ENCODE data around the gene LGI4.

LGI4 gene

DNA sequence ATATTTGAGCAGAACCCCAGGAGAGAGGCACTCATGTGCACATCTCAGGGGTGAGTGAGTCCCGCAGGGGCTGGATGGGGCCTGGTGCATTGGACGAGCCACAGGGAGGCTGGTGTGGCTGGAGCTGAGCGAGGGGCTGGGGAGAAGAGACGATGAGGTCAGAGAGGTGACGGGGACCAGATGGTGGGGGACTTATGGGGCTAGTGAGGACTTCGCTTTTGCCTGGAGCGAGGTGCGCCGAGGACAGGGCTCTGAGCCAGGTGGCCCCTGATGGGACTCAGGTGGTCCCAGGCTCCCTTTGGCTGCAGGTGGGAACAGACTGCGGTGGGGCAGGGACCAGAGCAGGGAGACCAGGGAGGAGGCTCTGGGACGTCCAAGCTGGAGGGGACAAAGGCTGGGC, 26.1 kb downstream of the LGI4 start:
- TF ChIP-seq, protein P1, sequence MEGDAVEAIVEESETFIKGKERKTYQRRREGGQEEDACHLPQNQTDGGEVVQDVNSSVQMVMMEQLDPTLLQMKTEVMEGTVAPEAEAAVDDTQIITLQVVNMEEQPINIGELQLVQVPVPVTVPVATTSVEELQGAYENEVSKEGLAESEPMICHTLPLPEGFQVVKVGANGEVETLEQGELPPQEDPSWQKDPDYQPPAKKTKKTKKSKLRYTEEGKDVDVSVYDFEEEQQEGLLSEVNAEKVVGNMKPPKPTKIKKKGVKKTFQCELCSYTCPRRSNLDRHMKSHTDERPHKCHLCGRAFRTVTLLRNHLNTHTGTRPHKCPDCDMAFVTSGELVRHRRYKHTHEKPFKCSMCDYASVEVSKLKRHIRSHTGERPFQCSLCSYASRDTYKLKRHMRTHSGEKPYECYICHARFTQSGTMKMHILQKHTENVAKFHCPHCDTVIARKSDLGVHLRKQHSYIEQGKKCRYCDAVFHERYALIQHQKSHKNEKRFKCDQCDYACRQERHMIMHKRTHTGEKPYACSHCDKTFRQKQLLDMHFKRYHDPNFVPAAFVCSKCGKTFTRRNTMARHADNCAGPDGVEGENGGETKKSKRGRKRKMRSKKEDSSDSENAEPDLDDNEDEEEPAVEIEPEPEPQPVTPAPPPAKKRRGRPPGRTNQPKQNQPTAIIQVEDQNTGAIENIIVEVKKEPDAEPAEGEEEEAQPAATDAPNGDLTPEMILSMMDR (IDR thresholded peaks at IDR 0.05): no peak

DNA sequence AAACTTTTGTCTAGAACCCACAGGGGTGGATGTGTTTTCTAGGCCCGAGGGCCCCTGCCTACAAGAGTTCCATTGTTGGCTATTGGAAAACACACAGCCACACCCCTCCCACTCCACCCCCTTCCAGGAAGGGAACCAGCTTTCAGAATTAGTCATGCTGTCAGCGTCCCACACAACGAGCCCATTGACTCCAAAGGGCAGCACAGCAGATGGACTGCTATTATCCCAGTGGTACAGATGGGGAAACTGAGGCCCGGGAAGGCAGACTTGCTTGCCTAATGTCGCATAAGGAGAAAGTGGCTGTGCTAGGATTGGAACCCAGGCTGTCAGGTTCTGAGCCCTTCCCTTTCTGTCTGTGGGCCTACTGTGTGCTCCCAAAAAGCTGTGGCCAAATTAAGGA, 27.3 kb downstream of the LGI4 start:
- TF ChIP-seq, protein P1 (IDR thresholded peaks at IDR 0.05): no peak

DNA sequence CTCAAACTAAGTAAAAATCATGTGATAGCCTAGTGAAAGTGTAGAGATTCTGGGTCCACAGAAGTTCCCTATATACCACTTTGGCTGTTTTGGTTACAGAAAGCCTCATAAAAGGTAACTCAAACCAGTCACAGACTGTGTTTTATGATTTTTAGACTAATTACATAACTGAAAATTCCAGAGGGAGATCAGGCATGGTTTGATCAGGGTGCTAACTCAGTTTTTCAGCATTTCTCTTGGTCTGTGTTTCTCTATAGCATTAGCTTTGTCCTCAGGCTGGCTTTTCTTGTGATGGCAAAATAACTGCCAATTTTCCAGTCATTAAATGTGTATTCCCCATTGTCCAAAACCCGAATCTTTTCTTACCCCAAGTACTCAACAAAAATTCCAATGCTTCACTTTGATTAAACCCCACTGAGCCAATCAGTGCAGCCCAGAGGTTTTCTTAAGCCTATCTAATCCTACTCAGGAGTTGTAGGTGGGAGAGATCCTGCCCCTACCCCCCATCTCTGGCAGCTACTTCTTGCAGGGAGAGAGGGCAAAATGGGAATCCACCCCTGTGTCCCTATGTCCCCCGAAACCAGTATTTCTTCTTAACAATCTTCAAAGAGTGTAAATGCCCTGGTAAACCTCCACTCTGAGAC, 27.8 kb downstream of the LGI4 start:
- TF ChIP-seq, protein P1 (IDR thresholded peaks at IDR 0.05): no peak

DNA sequence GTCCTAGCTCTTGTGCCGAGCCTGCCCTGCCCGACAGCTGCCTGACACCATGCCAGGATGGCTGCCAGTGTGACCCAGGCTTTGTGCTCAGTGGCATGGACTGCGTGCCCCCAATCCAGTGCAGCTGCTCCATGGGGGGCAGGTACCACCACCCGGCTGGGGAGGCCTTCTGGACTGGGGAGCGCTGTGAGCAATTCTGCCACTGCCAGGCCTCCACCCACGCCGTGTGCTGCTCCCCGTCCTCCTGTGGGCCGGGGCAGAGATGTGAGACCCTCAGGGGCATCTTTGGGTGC, 28.6 kb downstream of the LGI4 start:
- TF ChIP-seq, protein P1 (IDR thresholded peaks at IDR 0.05): no peak

DNA sequence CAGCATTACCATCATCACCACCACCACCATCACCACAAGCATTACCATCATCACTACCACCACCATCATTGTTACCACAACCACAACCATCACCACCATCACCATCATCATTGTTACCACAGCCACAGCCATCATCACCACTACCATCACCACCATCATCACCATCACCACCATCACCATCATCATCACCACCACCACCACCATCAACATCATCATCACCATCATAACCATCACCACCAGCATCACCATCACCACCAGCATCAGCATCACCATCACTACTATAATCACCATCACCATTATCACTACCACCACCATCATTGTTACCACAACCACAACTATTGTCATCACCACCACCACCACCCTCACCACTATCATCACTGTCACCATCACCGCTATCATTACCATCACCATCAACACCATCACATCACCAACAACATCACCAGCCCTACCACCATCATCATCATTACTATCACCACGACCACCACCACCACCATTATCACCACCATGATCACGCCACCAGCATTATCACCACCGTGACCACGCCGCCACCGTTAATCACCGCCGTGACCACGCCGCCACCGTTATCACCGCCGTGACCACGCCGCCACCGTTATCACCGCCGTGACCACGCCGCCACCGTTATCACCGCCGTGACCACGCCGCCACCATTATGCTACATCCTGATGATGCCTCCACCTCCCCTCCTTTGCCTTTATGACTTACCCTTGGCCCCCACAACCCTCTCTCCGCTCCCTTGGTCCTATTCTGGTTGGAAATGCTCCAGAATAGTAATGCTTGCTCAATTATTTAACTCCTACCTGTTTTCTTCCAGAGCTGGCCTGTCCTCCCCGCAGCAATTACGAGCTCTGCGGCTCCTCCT, 29.2 kb downstream of the LGI4 start:
- TF ChIP-seq, protein P1 (IDR thresholded peaks at IDR 0.05): no peak

DNA sequence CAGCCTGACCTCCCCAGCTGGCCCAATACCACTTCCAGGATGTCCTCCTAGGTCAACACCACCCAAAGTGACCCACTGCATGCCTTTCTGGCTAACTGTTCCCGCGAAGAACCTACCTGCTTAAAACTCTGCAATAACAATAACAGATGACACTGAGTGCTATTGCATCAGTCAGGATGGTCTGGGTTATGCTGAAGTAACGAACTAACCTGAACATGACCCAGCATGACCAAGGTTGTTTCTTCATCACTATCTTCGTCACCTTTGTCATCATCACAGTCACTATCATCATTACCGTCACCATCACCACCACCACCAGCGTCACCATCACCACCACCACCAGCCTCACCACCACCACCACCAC, 29.8 kb downstream of the LGI4 start:
- TF ChIP-seq, protein P1 (IDR thresholded peaks at IDR 0.05): no peak

DNA sequence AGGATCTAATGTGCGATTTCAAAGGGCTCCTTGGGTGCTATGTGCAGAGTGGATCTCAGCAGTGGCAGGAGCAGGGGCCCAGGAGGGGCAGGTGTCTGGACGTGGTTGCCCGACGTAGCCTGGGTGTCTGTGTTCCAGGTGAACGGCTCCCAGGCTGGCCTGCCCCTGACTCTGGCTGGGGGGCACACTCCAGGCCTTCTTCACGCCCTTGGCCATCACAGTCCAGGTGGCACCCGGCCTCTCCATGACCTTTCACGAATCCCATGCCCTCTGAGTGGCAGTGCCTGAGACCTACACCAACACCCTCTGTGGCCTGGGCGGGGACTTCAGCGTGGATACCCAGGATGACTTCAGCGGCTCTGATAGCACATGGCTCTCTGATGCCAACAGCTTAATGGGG, 30.5 kb downstream of the LGI4 start:
- TF ChIP-seq, protein P1 (IDR thresholded peaks at IDR 0.05): no peak
